Lung (tissue), 12 donors: ENCODE data around the gene AGT. TPM values are rescaled to one million over a fixed set of nuclear protein-coding genes. Genes with fewer than 3 reads are reported as not detected.
A peak's percentile ranks its signal among the peaks of the same experiment; 100 is the strongest.
"Not testable (repeated sequence)": the region's sequence is repeated elsewhere in the genome, so short reads cannot be mapped to it uniquely, and the experiment has no call there.

Source experiments
- ATAC-seq: fragments of 200-7000 bp; cut with Tn5 transposase; one replicate; pipeline ENCODE4 v1.9.1; 2020; ENCODE audit warnings: moderate number of reproducible peaks; ENCODE audit not compliant: insufficient read depth, low FRiP score
- DNase-seq, 3 donors: peaks; one replicate each; pipeline ENCODE4 v3.0.0-alpha.2; 2013 to 2017
- H3K27ac ChIP-seq, 2 donors: one replicate each; pipeline ENCODE4 v1.5.1; 2013; ENCODE audit warnings: mild to moderate bottlenecking in 2 of 2, moderate library complexity in 2 of 2, control low read depth in 1 of 2, inconsistent platforms in 1 of 2, low read depth in 1 of 2, low read length in 1 of 2
- H3K27me3 ChIP-seq, 3 donors: one replicate each; pipeline ENCODE4 v1.5.1; 2013; ENCODE audit warnings: low read length in 2 of 3; ENCODE audit not compliant: control insufficient read depth in 3 of 3, insufficient read depth in 3 of 3
- H3K36me3 ChIP-seq, 4 donors: one replicate each; pipeline ENCODE4 v1.5.1; 2013; ENCODE audit warnings: low read length in 4 of 4, mild to moderate bottlenecking in 1 of 4, moderate library complexity in 1 of 4; ENCODE audit not compliant: control insufficient read depth in 4 of 4, insufficient read depth in 4 of 4
- H3K4me1 ChIP-seq, 5 donors: one replicate each; pipeline ENCODE4 v1.5.1; 2013; ENCODE audit warnings: low read length in 5 of 5, mild to moderate bottlenecking in 2 of 5, moderate library complexity in 1 of 5; ENCODE audit not compliant: control insufficient read depth in 5 of 5, insufficient read depth in 5 of 5
- H3K4me3 ChIP-seq: one replicate; pipeline ENCODE4 v1.5.1; 2013; ENCODE audit warnings: mild to moderate bottlenecking, control low read depth, moderate library complexity
- H3K9ac ChIP-seq, 2 donors: one replicate each; pipeline ENCODE4 v1.5.1; 2013; ENCODE audit warnings: low read length in 2 of 2, control low read depth in 1 of 2; ENCODE audit not compliant: insufficient read depth in 1 of 2
- H3K9me3 ChIP-seq, 4 donors: one replicate each; pipeline ENCODE4 v1.5.1; 2013; ENCODE audit warnings: low read length in 3 of 4, mild to moderate bottlenecking in 1 of 4, moderate library complexity in 1 of 4; ENCODE audit not compliant: control insufficient read depth in 4 of 4, insufficient read depth in 3 of 4
- CTCF ChIP-seq: IDR thresholded peaks from 2 replicates; pipeline ENCODE4 v1.5.1; 2012; ENCODE audit warnings: mild to moderate bottlenecking; ENCODE audit errors: control extremely low read depth, extremely low read depth
- WGBS, 2 donors: extraction: QIAGEN DNeasy Blood & Tissue Kit; methylation state at CpG; one replicate each; pipeline ENCODE4 v1.1.7; 2013; 5-methylcytosine and 5-hydroxymethylcytosine counted together
- polyA plus RNA-seq, 2 donors: library from polyadenylated mRNA; stranded (reverse); fragments of 200-250 nt; gene quantifications; one replicate each; pipeline ENCODE4 v1.2.1, GENCODE V29; 2013
- total RNA-seq, 2 donors: library from RNA; depleted of rRNA in 1 of 2; stranded (reverse); fragments of >200 nt in 1 of 2; gene quantifications; one replicate each; pipeline ENCODE4 v1.2.1, GENCODE V29; 2014 to 2021
- donor health status: control.
- donor health status: control.
- donor health status: Bipolar disorder and iron deficiency.
- donor health status: healthy.
- donor health status: DM: yes; HTN: yes; CAD: no.

AGT gene
- total and polyA plus RNA-seq, 4 donors: 1.7 to 3.5 (median 1.9) TPM

DNA sequence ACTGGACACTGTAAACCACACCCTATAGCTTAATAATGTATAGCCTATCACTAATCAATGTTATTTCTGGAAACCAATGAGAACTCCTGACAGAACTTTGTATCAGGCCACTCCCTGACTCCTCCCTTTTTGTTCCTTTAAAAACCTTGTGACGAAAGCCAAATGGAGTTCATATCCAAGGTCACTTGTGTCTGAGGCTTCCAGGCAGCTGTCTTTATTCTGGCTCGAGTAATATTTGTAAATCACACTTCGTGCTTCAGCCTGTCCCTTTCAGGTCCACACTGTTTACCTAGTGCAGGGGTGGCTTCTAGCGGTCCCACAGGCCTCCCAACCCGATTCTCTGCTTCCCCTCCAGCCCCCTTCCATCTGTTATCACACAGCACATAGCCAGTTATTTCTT is 17.1 kb upstream of the AGT start:
- ATAC-seq (no peak), DNase-seq (peak in 2 of 3 donors; percentile 46 to 56)
- WGBS, 2 donors: 41 to 64% methylated on average over 5 of the region's 5 CpGs
- H3K4me1 ChIP-seq: peaks cover 0 to 5% (median 0%) of the 10 kb centered on the region in 5 donors
- no peak overlapping the region for H3K4me3 ChIP-seq
- H3K36me3 ChIP-seq: no peaks in the 10 kb centered on the region
- TF ChIP-seq CTCF: no peak
- H3K9ac ChIP-seq: no peak overlapping the region
- H3K27ac ChIP-seq: no peak overlapping the region
- no peaks in the 10 kb centered on the region for H3K9me3 ChIP-seq
- H3K27me3 ChIP-seq: no peaks in the 10 kb centered on the region

DNA sequence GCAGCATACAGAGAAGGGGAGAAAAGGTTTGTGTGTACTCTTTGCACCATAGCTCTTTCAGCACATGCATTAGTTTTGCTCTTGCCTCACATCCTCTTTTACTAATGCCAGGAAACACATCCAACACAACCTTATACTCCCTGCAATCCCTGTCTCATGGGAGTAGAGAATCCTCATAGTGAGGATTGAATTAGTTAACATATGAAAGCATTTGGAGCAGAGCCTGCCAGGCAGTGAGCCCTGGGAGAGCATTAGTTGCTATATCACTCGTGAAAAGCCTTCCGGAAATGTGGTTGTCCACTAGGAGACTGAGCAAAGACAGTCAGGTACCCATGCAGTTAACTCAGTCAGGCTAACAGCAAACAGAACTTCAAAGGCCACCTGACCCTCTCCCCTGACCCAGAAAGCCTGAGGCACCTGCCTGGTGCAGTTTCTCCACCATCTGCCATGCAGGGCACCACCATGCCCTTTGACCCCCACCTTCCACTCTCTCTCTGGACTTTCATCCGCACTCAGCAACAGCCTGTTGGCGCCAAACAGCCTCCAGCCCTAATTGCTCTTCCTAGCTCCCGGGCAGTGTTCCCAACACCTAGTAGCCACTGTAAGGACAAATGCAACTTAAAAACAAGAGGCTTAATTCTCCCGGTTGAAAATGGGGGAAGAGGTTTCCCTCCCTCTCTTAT is 14.9 kb upstream of the AGT start:
- Histone ChIP-seq H3K27me3 (no peaks in the 10 kb centered on the region), H3K36me3 (no peaks in the 10 kb centered on the region), H3K9me3 (no peaks in the 10 kb centered on the region), H3K27ac (no peak overlapping the region), H3K4me3 (no peak overlapping the region), H3K4me1 (peaks cover 0 to 5% (median 0%) of the 10 kb centered on the region in 5 donors), H3K9ac (no peak overlapping the region)
- TF ChIP-seq CTCF: no peak
- peak in 2 of 3 donors; percentile 17 to 18 for DNase-seq
- no peak for ATAC-seq
- 57 to 74% methylated on average over 6 of the region's 6 CpGs for WGBS, 2 donors

- TF ChIP-seq CTCF: no peak
- ATAC-seq: no peak
These were observed 11.5 kb upstream of the AGT start for GRCh38 chr1:230725256-230726012.

GRCh38 chr1:230721849-230722522 is 8.1 kb upstream of the AGT start:
- not testable (repeated sequence) for H3K4me1 ChIP-seq, ATAC-seq, H3K9me3 ChIP-seq, H3K4me3 ChIP-seq, H3K27ac ChIP-seq, H3K36me3 ChIP-seq, DNase-seq, H3K27me3 ChIP-seq, H3K9ac ChIP-seq
- WGBS, 2 donors: 88 to 96% methylated on average over 3 of the region's 3 CpGs

More at GRCh38 chr1:230725256-230726012, 11.5 kb upstream of the AGT start:
- H3K9me3 ChIP-seq: peaks cover 0 to 3% (median 0%) of the 10 kb centered on the region in 4 donors
- no peak overlapping the region for H3K9ac ChIP-seq
- no peaks in the 10 kb centered on the region for H3K4me1 ChIP-seq
- WGBS, 2 donors: 71 to 84% methylated on average over 6 of the region's 6 CpGs
- H3K4me3 ChIP-seq: no peak overlapping the region
- peak overlapping the region in 1 of 2 donors; percentile 23 for H3K27ac ChIP-seq
- H3K27me3 ChIP-seq: no peaks in the 10 kb centered on the region
- no peak for DNase-seq
- H3K36me3 ChIP-seq: no peaks in the 10 kb centered on the region
